ENCODE results near the gene BANF2.

DNA sequence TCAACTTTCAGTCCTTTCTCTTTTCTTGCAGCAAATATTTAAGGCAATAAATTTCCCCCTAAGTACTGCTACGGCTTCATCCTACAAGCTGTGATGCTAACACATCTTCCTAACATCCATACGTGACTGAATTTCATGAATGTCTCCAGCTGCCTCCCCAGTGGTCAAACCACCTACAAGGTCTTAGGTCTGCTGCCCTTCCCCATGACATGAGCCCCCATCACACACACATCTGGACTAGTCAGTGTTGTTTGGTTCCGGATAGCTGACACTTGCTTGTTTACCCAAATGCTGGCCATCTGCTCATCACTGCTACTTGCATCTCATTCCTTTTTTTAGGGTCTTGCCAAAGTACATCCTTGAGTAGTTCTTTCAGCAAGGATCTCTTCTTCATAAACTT is 32.3 kb upstream of the BANF2 start:
- TF ChIP-seq, protein P1, sequence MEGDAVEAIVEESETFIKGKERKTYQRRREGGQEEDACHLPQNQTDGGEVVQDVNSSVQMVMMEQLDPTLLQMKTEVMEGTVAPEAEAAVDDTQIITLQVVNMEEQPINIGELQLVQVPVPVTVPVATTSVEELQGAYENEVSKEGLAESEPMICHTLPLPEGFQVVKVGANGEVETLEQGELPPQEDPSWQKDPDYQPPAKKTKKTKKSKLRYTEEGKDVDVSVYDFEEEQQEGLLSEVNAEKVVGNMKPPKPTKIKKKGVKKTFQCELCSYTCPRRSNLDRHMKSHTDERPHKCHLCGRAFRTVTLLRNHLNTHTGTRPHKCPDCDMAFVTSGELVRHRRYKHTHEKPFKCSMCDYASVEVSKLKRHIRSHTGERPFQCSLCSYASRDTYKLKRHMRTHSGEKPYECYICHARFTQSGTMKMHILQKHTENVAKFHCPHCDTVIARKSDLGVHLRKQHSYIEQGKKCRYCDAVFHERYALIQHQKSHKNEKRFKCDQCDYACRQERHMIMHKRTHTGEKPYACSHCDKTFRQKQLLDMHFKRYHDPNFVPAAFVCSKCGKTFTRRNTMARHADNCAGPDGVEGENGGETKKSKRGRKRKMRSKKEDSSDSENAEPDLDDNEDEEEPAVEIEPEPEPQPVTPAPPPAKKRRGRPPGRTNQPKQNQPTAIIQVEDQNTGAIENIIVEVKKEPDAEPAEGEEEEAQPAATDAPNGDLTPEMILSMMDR (conservative IDR thresholded peaks at IDR 0.05; ENCODE audit: low read depth, low read length), result no peak
- no peak for TF ChIP-seq EZH2 (IDR thresholded peaks at IDR 0.05; ENCODE audit: borderline replicate concordance, low read depth, low read length, poor library complexity, severe bottlenecking)
